Activated naive CD4-positive, alpha-beta T cell (primary cell): ENCODE measurements around the gene CD2BP2.

Experiments used
- DNase-seq, 4 experiments: peaks; one replicate each; lab custom pipeline; 2025; lab: John Stamatoyannopoulos, UW

Gene CD2BP2

GRCh38 chr16:30378236-30379157 lies 23.4 kb upstream of the CD2BP2 start:
- peak; percentile 98 to 100 (median 99) for DNase-seq

DNA sequence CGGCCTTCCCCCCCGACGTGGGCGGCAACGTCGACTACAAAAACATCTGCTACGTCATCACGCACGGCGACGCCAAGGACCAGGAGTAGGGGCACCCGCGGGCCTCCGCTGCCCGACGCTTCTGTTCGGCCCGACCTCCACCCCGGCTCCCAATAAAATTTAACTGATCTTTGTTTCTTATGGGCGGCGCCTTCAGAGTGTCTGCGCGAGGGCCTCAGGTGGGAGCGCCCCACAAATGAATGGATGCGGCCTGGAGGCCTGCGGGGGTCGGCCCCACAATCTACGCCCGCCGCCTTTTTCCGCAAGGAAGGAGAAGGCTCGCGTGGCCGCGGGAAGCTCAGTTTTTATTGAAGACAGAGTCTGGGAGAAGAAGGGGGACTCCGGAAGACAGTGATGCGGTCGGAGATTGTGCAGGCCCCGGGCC lies 22.7 kb upstream of the CD2BP2 start:
- DNase-seq: peak; percentile 54 to 90 (median 73)

DNA sequence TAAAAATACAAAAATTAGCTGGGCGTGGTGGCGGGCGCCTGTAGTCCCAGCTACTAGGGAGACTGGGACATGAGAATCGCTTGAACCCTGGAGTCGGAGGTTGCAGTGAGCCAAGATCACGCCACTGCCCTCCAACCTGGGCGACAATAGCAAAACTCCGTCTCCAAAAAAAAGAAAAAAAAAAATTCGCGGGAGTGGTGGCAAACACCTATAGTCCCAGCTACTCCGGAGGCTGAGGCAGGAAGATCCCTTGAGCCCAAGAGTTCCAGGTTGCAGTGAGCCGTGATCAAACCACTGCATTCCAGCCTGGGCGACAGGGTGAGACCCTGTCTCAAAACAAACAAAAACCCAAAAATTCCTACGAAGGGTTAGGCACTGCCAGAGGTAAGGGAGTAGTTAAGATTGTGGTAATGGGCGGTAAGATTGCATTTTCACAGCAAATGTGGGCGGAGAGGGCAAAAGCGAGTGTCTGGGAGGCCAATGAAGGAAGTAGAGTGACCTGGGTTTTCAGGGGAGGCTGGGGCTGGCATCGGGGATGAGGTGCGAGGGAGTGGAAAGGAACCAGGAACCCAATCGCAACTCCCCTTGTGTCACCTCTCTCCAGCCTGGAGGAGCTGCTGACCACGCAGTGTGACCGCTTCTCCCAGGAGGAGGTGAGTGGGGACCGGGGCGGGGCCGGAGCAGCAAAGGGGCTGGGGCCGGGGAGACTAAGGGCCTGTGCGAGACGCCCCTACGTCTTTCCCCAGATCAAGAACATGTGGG lies 22.1 kb upstream of the CD2BP2 start:
- DNase-seq: no peak

- no peak for DNase-seq
Observed at GRCh38 chr16:30376461-30376902, 21.4 kb upstream of the CD2BP2 start.

DNA sequence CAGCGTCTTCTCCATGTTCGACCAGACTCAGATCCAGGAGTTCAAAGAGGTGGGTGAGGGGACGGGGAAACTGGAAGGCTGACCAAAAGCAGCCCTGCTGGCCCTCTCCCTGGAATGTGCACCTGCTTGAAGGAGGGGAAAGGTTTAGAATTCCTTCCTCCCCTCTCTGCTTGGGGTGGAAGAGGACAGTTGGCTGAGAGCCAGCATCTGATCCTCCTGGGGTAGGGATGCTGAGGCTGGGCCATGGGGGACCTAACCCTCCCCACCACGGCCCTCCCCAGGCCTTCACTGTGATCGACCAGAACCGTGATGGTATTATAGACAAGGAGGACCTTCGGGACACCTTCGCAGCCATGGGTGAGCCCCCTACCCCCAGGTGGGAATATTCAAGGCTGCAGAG lies 20.8 kb upstream of the CD2BP2 start:
- no peak for DNase-seq

DNA sequence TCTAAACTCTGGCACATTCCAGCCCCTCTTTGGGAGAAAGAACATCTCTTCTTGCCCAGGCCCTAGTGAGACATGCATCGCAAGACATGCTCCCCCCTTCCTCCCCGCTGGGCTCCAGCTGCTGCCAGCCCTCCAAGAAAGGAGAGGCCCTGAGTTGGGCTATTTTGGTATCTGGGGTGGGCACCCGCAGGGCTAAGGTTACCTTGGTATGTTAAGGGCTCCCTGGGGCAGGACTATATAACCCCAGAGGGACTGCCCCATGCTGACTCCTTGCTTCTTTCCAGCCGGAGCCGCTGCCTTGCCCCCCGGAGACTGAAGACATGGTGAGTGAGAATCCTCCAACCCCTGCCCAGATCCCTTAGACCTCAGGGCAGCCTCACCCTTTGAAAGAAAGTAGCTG lies 19.4 kb upstream of the CD2BP2 start, which contains the start of gene MYL11:
MYL11 (plus strand) TSS at position 265 of the 400 bp plus-strand sequence; CDS start at position 321, 56 bp downstream.
- no peak for DNase-seq

GRCh38 chr16:30372725-30373124 lies 17.6 kb upstream of the CD2BP2 start:
- DNase-seq: no peak

DNA sequence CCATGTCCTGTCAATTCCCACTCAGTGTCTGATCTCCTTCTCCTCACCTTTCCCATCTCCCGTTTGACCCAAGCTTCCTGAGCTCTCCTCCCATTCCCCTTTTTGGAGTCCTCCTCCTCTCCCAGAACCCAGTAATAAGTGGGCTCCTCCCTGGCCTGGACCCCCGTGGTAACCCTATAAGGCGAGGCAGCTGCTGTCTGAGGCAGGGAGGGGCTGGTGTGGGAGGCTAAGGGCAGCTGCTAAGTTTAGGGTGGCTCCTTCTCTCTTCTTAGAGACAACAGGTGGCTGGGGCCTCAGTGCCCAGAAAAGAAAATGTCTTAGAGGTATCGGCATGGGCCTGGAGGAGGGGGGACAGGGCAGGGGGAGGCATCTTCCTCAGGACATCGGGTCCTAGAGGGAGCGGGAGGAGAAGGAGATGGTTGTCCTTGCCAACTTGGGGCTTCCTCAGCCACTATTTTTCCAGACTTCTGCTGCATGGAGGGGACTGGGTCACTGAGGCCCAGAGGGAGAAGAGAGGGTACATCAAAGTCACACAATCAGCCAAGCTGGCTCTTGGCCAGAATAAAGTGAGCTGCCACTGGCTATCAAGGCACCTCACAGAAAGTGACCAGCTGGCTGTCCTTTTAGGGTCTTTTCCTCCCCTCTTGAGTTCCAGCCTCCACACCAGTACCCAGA lies 17.1 kb upstream of the CD2BP2 start:
- no peak for DNase-seq

- DNase-seq: no peak
Observed at GRCh38 chr16:30371248-30371816, 16.2 kb upstream of the CD2BP2 start.

- peak; percentile 85 to 97 (median 92) for DNase-seq
Observed at GRCh38 chr16:30370456-30371247, 15.5 kb upstream of the CD2BP2 start, which contains the start of gene TBC1D10B. TSS of gene TBC1D10B (minus strand) at chr16:30370494. CDS start at chr16:30370183, 311 bp downstream.

DNA sequence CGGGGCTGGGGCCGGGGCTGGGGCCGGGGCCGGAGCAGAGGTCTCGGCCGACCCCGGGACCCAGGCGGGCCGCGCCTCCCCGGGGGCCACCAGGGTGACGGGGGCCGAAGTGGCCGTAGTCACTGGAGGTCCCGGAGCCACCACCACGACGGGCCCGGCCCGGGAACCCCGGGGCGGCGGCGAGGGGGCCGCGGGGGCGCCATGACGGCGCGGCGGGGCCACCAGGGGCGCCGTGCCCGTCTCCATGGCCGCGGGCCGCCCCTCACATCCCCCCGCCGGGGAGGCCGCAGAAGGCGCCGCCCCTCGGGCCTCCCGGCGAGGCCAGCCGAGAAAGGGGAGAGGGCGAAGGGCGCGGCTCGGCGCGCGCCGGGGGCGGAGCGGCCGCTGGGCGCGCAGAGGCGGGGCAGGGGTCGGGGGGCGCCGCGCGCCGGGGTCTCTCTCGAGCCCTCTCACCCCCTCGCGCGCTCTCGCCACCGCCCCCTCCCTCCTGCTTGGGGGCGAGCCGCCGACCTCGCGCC lies 14.9 kb upstream of the CD2BP2 start:
- no peak for DNase-seq

- no peak for DNase-seq
Observed at GRCh38 chr16:30369091-30369937, 14.2 kb upstream of the CD2BP2 start.

- DNase-seq: no peak
Observed at GRCh38 chr16:30368792-30369090, 13.6 kb upstream of the CD2BP2 start.

GRCh38 chr16:30368122-30368791 lies 13.1 kb upstream of the CD2BP2 start:
- no peak for DNase-seq

- no peak for DNase-seq
Observed at GRCh38 chr16:30367349-30368009, 12.4 kb upstream of the CD2BP2 start.

DNA sequence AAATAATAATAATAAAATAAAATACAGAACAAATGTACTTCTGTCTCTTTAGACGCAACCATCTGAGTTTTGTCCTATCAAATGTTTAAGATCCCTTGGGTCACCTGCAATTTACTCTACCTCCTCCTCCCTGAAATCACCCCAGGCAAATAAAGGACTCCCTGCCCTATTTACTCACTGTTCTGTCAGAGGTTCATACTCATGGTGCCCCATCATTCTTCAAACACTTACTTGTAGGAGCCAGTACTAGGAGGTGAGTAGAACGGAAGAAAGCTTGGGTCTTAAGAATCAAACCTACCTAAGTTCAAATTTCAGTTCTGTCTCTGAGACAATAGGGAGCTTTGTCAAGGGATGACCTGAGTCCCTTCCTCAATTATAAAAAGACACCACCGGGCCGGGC lies 11.4 kb upstream of the CD2BP2 start:
- no peak for DNase-seq

- DNase-seq: no peak
Observed at GRCh38 chr16:30365200-30365599, 10.1 kb upstream of the CD2BP2 start.

- no peak for DNase-seq
Observed at GRCh38 chr16:30361180-30361579, 6.1 kb upstream of the CD2BP2 start.

GRCh38 chr16:30359871-30360170 lies 4.7 kb upstream of the CD2BP2 start:
- DNase-seq: no peak
